Glutamatergic neuron (in vitro differentiated cells): Measurements from ENCODE around the gene SELENOO. TPM values are rescaled to one million over a fixed set of nuclear protein-coding genes. Genes with fewer than 3 reads are reported as not detected.
A peak's percentile ranks its signal among the peaks of the same experiment; 100 is the strongest.

Experiments
- DNase-seq: peaks from one replicate; pipeline ENCODE4 v3.0.0; 2022
- H3K27ac Mint-ChIP-seq: one replicate; pipeline ENCODE4 v1.8.0; 2020; ENCODE audit warnings: mild to moderate bottlenecking, mixed read lengths, inconsistent platforms; ENCODE audit not compliant: unreplicated experiment
- H3K27me3 Mint-ChIP-seq: one replicate; pipeline ENCODE4 v1.8.0; 2020; ENCODE audit warnings: mild to moderate bottlenecking, moderate library complexity, mixed read lengths, inconsistent platforms; ENCODE audit not compliant: unreplicated experiment
- H3K36me3 Mint-ChIP-seq: one replicate; pipeline ENCODE4 v1.8.0; 2020; ENCODE audit warnings: mild to moderate bottlenecking, mixed read lengths, inconsistent platforms; ENCODE audit not compliant: unreplicated experiment
- H3K4me1 Mint-ChIP-seq: one replicate; pipeline ENCODE4 v1.8.0; 2020; ENCODE audit warnings: mild to moderate bottlenecking, low read depth, mixed read lengths, inconsistent platforms; ENCODE audit not compliant: unreplicated experiment
- H3K4me3 Mint-ChIP-seq: one replicate; pipeline ENCODE4 v1.8.0; 2020; ENCODE audit warnings: mild to moderate bottlenecking, mixed read lengths, inconsistent platforms; ENCODE audit not compliant: unreplicated experiment
- H3K9me3 Mint-ChIP-seq: one replicate; pipeline ENCODE4 v1.8.0; 2020; ENCODE audit warnings: mild to moderate bottlenecking, moderate library complexity, mixed read lengths, inconsistent platforms; ENCODE audit not compliant: unreplicated experiment
- total RNA-seq: library from RNA; stranded (reverse); fragmentation: NEBNext Ultra II Directional; extraction: Animal tissue kit (Norgen Biotek cat#: 25700); gene quantifications from one replicate; pipeline ENCODE4 v1.2.1, GENCODE V29; 2021; ENCODE audit not compliant: unreplicated experiment
- TF ChIP-seq, protein P1 (sequence below): fragments of 200-600 bp; sonication (generic); IDR thresholded peaks from one replicate; pipeline ENCODE4 v1.5.0; 2021; ENCODE audit not compliant: partially characterized antibody, unreplicated experiment

Gene SELENOO
- total RNA-seq, 1 donor from 2014 or later = 23.9 TPM

GRCh38 chr22:50184004-50184901 lies 16.6 kb upstream of the SELENOO start:
- DNase-seq = no peak

DNA sequence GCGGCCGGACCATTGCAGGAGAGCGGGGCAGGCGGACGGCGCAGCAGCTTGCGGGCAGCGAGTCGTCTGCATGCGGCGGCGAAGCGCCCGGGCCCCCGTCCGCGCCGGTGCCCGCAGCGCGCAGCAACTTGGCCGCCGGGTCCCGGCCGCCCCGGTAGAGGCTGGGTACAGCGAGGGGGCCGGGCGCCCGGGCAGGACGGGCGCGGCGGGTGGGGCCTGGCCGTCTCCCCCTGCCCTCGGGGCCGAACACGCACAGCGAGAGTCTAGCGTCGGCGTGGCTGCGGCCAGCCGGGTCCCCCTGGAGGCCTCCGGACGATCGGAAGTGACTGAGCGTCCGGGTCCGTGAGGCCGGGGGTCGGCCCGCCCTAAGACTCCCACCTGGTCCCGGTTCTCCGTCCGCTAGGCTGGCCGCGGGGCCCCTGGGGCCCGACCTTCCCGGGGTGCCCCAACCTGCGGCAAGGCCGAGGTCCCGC lies 15.9 kb upstream of the SELENOO start:
- peaks cover 7% of the 10 kb centered on the region for H3K4me1 Mint-ChIP-seq
- no peak overlapping the region for H3K4me3 Mint-ChIP-seq
- TF ChIP-seq, protein P1, sequence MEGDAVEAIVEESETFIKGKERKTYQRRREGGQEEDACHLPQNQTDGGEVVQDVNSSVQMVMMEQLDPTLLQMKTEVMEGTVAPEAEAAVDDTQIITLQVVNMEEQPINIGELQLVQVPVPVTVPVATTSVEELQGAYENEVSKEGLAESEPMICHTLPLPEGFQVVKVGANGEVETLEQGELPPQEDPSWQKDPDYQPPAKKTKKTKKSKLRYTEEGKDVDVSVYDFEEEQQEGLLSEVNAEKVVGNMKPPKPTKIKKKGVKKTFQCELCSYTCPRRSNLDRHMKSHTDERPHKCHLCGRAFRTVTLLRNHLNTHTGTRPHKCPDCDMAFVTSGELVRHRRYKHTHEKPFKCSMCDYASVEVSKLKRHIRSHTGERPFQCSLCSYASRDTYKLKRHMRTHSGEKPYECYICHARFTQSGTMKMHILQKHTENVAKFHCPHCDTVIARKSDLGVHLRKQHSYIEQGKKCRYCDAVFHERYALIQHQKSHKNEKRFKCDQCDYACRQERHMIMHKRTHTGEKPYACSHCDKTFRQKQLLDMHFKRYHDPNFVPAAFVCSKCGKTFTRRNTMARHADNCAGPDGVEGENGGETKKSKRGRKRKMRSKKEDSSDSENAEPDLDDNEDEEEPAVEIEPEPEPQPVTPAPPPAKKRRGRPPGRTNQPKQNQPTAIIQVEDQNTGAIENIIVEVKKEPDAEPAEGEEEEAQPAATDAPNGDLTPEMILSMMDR = no peak
- DNase-seq = no peak
- H3K27ac Mint-ChIP-seq = no peak overlapping the region
- peaks cover 4% of the 10 kb centered on the region for H3K27me3 Mint-ChIP-seq
- H3K9me3 Mint-ChIP-seq = peaks cover 5% of the 10 kb centered on the region
- no peaks in the 10 kb centered on the region for H3K36me3 Mint-ChIP-seq

More at GRCh38 chr22:50184004-50184901, 16.6 kb upstream of the SELENOO start:
- TF ChIP-seq, protein P1 = no peak
- peak overlapping the region; percentile 59 for H3K4me3 Mint-ChIP-seq
- H3K4me1 Mint-ChIP-seq = peaks cover 6% of the 10 kb centered on the region
- peaks cover 8% of the 10 kb centered on the region for H3K27me3 Mint-ChIP-seq
- H3K9me3 Mint-ChIP-seq = peaks cover 7% of the 10 kb centered on the region
- no peaks in the 10 kb centered on the region for H3K36me3 Mint-ChIP-seq
- H3K27ac Mint-ChIP-seq = no peak overlapping the region

GRCh38 chr22:50185375-50186087 lies 15.3 kb upstream of the SELENOO start, which contains the start of gene TRABD:
Gene TRABD, plus strand, starts transcription at chr22:50185913. Its CDS starts 7,148 bp downstream, at chr22:50193061.
- peak; percentile 91 for DNase-seq
- Mint-ChIP-seq H3K36me3 (no peaks in the 10 kb centered on the region), H3K27me3 (peaks cover 4% of the 10 kb centered on the region), H3K9me3 (peaks cover 5% of the 10 kb centered on the region), H3K4me3 (peak within 1 kb of the TSS; percentile 89), H3K4me1 (peaks cover 7% of the 10 kb centered on the region), H3K27ac (peak within 1 kb of the TSS; percentile 80)
- TF ChIP-seq, protein P1 = no peak

DNA sequence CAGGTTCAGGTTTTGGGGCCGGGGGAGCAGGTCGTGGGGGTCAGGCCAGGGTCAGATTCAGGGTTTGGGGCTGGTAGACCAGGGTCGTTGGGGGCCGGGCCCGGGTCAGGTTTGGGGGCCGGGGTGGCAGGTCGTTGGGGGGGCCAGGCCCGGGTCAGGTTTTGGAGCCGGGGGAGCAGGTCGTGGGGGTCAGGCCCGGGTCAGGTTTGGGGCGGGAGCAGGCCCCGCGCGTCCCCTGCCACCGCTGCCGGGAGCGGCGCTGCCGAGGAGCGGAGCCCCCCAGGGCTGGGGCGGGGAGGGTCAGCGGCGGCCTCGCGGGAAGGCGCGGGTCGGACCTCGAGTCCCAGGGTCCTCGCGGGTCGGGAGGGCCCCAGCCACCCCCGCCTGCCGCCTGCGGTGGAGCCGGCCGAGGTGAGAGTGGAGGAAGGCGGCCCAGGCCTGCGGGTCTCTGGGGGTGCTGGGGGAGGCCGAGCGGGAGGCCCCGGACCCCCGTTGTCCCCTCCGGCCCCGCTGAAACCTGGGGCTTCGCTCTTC lies 14.6 kb upstream of the SELENOO start:
- Mint-ChIP-seq H3K36me3 (no peaks in the 10 kb centered on the region), H3K9me3 (peaks cover 5% of the 10 kb centered on the region), H3K4me3 (peak overlapping the region; percentile 89), H3K4me1 (peaks cover 9% of the 10 kb centered on the region), H3K27me3 (peaks cover 5% of the 10 kb centered on the region), H3K27ac (peak overlapping the region; percentile 80)
- no peak for DNase-seq
- TF ChIP-seq, protein P1 = no peak
